HepG2 (cell line): ENCODE results near the gene MEAF6. TPM values are rescaled to one million over a fixed set of nuclear protein-coding genes. Genes with fewer than 3 reads are reported as not detected.

ENCODE experiments used
- ATAC-seq: fragments of 200-7000 bp; cut with Tn5 transposase; 3 replicates; pipeline ENCODE4 v1.9.1; 2020; ENCODE audit warnings: mild to moderate bottlenecking, moderate library complexity
- BruUV-seq: library from RNA; stranded (reverse); fragments of 400-500 nt; replicated peaks from 2 replicates; lab custom pipeline; 2021; lab: Mats Ljungman, UMichigan
- CTCF ChIA-PET: fragments of 300-600 bp; formaldehyde crosslinking; extraction: SDS; loops from one replicate; lab custom pipeline; 2021; ENCODE audit warnings: low total read pairs, inconsistent platforms, low intra/inter-chr PET ratio; lab: Yijun Ruan, JAX
- POLR2A ChIA-PET: fragments of 350-600 bp; sonication (Branson Sonifier 250); formaldehyde crosslinking; loops from one replicate; lab custom pipeline; 2020; ENCODE audit warnings: antibody characterized with exemption, inconsistent platforms; lab: Yijun Ruan, JAX
- DNase-seq: peaks from one replicate; pipeline ENCODE4 v3.0.0-alpha.2; 2015; ENCODE audit warnings: low spot score
- FAIRE-seq: peaks from 3 replicates; lab custom pipeline; 2011; peaks lifted over from hg19 to GRCh38; lab: Jason Lieb, UNC
- H2AFZ ChIP-seq: one replicate; pipeline ENCODE4 v1.6.1; 2011; ENCODE audit warnings: low read length, inconsistent platforms
- H3K27ac ChIP-seq: fragments of 300-600 bp; 3 replicates; pipeline ENCODE4 v1.8.0; 2011; ENCODE audit warnings: mixed run types, mild to moderate bottlenecking, mixed read lengths, low read length, inconsistent platforms; ENCODE audit not compliant: insufficient read depth; ENCODE audit errors: extremely low read length
- H3K27me3 ChIP-seq, 2 experiments: fragments of 200-600 bp in 1 of 2; 2 replicates in 1 of 2; 3 replicates in 1 of 2; pipeline versions ENCODE4 v1.6.0 to v1.8.0; 2011; ENCODE audit warnings: low read length in 2 of 2, mild to moderate bottlenecking in 2 of 2, moderate library complexity in 2 of 2, inconsistent platforms in 1 of 2; ENCODE audit not compliant: insufficient read depth in 2 of 2, control insufficient read depth in 1 of 2
- H3K36me3 ChIP-seq, 2 experiments: fragments of 200-600 bp in 1 of 2; replicated peaks in 1 of 2; 2 replicates in 1 of 2; 3 replicates in 1 of 2; pipeline versions ENCODE4 v1.5.1 to v1.8.0; 2011; ENCODE audit warnings: low read length in 2 of 2, inconsistent platforms in 1 of 2; ENCODE audit not compliant: insufficient read depth in 2 of 2, control insufficient read depth in 1 of 2
- H3K4me1 ChIP-seq: 2 replicates; pipeline ENCODE4 v1.5.1; 2012; ENCODE audit warnings: low read length, inconsistent platforms; ENCODE audit not compliant: insufficient read depth
- H3K4me2 ChIP-seq: 2 replicates; pipeline ENCODE4 v1.6.0; 2011; ENCODE audit warnings: low read depth, low read length, inconsistent platforms
- H3K4me3 ChIP-seq, 3 experiments: fragments of 200-600 bp in 1 of 3; sonication (generic), shearing (Covaris generic) in 1 of 3; replicated peaks in 1 of 3; 2 replicates each; pipeline ENCODE4 v1.5.1; 2011 to 2016; ENCODE audit warnings: low read length in 3 of 3, inconsistent platforms in 2 of 3, low read depth in 2 of 3, mild to moderate bottlenecking in 2 of 3, control low read depth in 1 of 3, mixed read lengths in 1 of 3; ENCODE audit not compliant: insufficient read depth in 1 of 3
- H3K79me2 ChIP-seq: one replicate; pipeline ENCODE4 v1.6.1; 2011; ENCODE audit warnings: low read length, inconsistent platforms; ENCODE audit not compliant: insufficient read depth
- H3K9ac ChIP-seq: 2 replicates; pipeline ENCODE4 v1.6.0; 2011; ENCODE audit warnings: mild to moderate bottlenecking, low read depth, low read length, inconsistent platforms; ENCODE audit not compliant: insufficient read depth
- H3K9me3 ChIP-seq: 2 replicates; pipeline ENCODE4 v1.5.1; 2012; ENCODE audit warnings: mild to moderate bottlenecking, low read length
- H4K20me1 ChIP-seq: 2 replicates; pipeline ENCODE4 v1.6.0; 2011; ENCODE audit warnings: inconsistent platforms, mild to moderate bottlenecking, low read length, moderate library complexity; ENCODE audit not compliant: insufficient read depth
- CENPX ChIP-seq: sonication (generic); formaldehyde crosslinking; IDR thresholded peaks from 2 replicates; pipeline ENCODE4 v1.9.0; 2021; ENCODE audit warnings: mild to moderate bottlenecking, missing genetic modification reagents, moderate library complexity
- FOSL2 ChIP-seq: sonication (generic); formaldehyde crosslinking; IDR thresholded peaks from 2 replicates; pipeline ENCODE4 v1.4.0; 2020; ENCODE audit warnings: missing genetic modification reagents
- HNRNPK ChIP-seq: fragments of 200-400 bp; formaldehyde crosslinking; IDR thresholded peaks from 2 replicates; pipeline ENCODE4 v1.6.1; 2018; ENCODE audit warnings: low read length, low read depth, moderate library complexity, mild to moderate bottlenecking; ENCODE audit not compliant: poor library complexity, severe bottlenecking
- HOMEZ ChIP-seq: IDR thresholded peaks from 2 replicates; pipeline ENCODE4 v1.6.1; 2016; ENCODE audit warnings: low read depth
- KMT2B ChIP-seq: IDR thresholded peaks from 2 replicates; pipeline ENCODE4 v1.6.1; 2016; ENCODE audit warnings: missing genetic modification reagents, missing compliant biosample characterization
- MLLT10 ChIP-seq: sonication (generic); formaldehyde crosslinking; IDR thresholded peaks from 2 replicates; pipeline ENCODE4 v1.4.0; 2020; ENCODE audit warnings: missing genetic modification reagents
- NR2F6 ChIP-seq, 2 experiments: IDR thresholded peaks; 2 replicates each; pipeline ENCODE4 v1.6.1; 2016; ENCODE audit warnings: antibody characterized with exemption in 1 of 2, mild to moderate bottlenecking in 1 of 2
- RELA ChIP-seq: sonication (generic); formaldehyde crosslinking; IDR thresholded peaks from 2 replicates; pipeline ENCODE4 v1.4.0; 2020; ENCODE audit warnings: missing genetic modification reagents
- RXRA ChIP-seq: sonication (generic); formaldehyde crosslinking; IDR thresholded peaks from 2 replicates; pipeline ENCODE4 v1.5.1; 2020; ENCODE audit warnings: missing genetic modification reagents
- SP5 ChIP-seq: IDR thresholded peaks from 2 replicates; pipeline ENCODE4 v1.6.1; 2016; ENCODE audit warnings: low read depth, borderline replicate concordance
- TP53 ChIP-seq: sonication (generic); formaldehyde crosslinking; conservative IDR thresholded peaks from 2 replicates; pipeline ENCODE4 v1.4.0; 2020; ENCODE audit warnings: missing genetic modification reagents
- ZNF234 ChIP-seq: sonication (generic); formaldehyde crosslinking; conservative IDR thresholded peaks from 2 replicates; pipeline ENCODE4 v1.5.1; 2020; ENCODE audit warnings: mild to moderate bottlenecking, missing genetic modification reagents
- ZNF501 ChIP-seq: sonication (generic); formaldehyde crosslinking; IDR thresholded peaks from 2 replicates; pipeline ENCODE4 v1.5.1; 2020; ENCODE audit warnings: mild to moderate bottlenecking, moderate library complexity, missing genetic modification reagents
- ZNF563 ChIP-seq: sonication (generic); formaldehyde crosslinking; IDR thresholded peaks from 2 replicates; pipeline ENCODE4 v1.8.0; 2022; ENCODE audit warnings: mild to moderate bottlenecking, moderate library complexity, missing genetic modification reagents
- ZNF580 ChIP-seq: IDR thresholded peaks from 2 replicates; pipeline ENCODE4 v1.6.1; 2016; ENCODE audit warnings: low read depth, borderline replicate concordance
- ZNF597 ChIP-seq: sonication (generic); formaldehyde crosslinking; IDR thresholded peaks from 2 replicates; pipeline ENCODE4 v1.5.0; 2020; ENCODE audit warnings: missing genetic modification reagents
- ZNF609 ChIP-seq: sonication (generic); formaldehyde crosslinking; IDR thresholded peaks from 2 replicates; pipeline ENCODE4 v1.4.0; 2020; ENCODE audit warnings: mild to moderate bottlenecking, missing genetic modification reagents, borderline replicate concordance
- ZNF768 ChIP-seq: sonication (generic); formaldehyde crosslinking; IDR thresholded peaks from 2 replicates; pipeline ENCODE4 v1.4.0; 2020; ENCODE audit warnings: missing genetic modification reagents
- ZNF780A ChIP-seq: sonication (generic); formaldehyde crosslinking; IDR thresholded peaks from 2 replicates; pipeline ENCODE4 v1.8.0; 2022; ENCODE audit warnings: mild to moderate bottlenecking, missing genetic modification reagents, moderate library complexity
- WGBS: methylation state at CpG from one replicate; pipeline ENCODE4 v1.1.6; 2017; ENCODE audit warnings: low lambda C conversion rate; 5-methylcytosine and 5-hydroxymethylcytosine counted together
- in situ Hi-C: cut with HindIII; loops from 2 replicates; pipeline ENCODE4 v1.10.0; 2017; ENCODE audit warnings: low pct_unique_long_range_greater_than_20kb; ENCODE audit not compliant: extremely low pct_ligation_motif_present
- intact Hi-C: fragments of 100-400 bp; cut with micrococcal nuclease; formaldehyde crosslinking; loops from one replicate; pipeline ENCODE4 v1.10.0; 2022; ENCODE audit not compliant: unreplicated experiment
- polyA plus RNA-seq, 8 experiments: library from polyadenylated mRNA; depleted of rRNA in 3 of 8; stranded (reverse) in 7 of 8; unstranded in 1 of 8; fragments of >200 nt; fragmentation: Illumina TruSeq in 4 of 8; extraction: Trizol in 4 of 8; gene quantifications; 2 replicates each; pipeline versions ENCODE4 v1.2.1 to v1.2.3, GENCODE V29; 2011 to 2016; ENCODE audit warnings: low read depth in 4 of 8, missing spikeins in 1 of 8, mixed read lengths in 1 of 8; ENCODE audit not compliant: insufficient read depth in 1 of 8
- total RNA-seq, 5 experiments: library from RNA; depleted of rRNA; stranded (reverse); fragments of >200 nt; fragmentation: Illumina TruSeq; extraction: Trizol; gene quantifications; 2 replicates each; pipeline ENCODE4 v1.2.3, GENCODE V29; 2016; ENCODE audit warnings: low read depth in 1 of 5

MEAF6 gene
- total and polyA plus RNA-seq, 2 of the 13 experiments (the other 11 are each of a cell fraction or from before 2014, with no cell fraction given) = 29.5 to 45.6 TPM

- Histone ChIP-seq H3K27me3 (peaks cover 4 to 33% of the 10 kb centered on the region in 2 experiments; a peak in 4 of 5 replicates), H3K4me1 (no peaks in the 10 kb centered on the region), H4K20me1 (no peaks in the 10 kb centered on the region), H3K79me2 (no peaks in the 10 kb centered on the region), H3K9me3 (no peaks in the 10 kb centered on the region), H3K9ac (no peak overlapping the region), H2AFZ (no peak overlapping the region), H3K36me3 (no peaks in the 10 kb centered on the region), H3K27ac (no peak overlapping the region), H3K4me2 (no peak overlapping the region), H3K4me3 (no peak overlapping the region)
- WGBS = 10% methylated on average over 6 of the region's 6 CpGs
- in situ Hi-C loops (loop anchor here (25.0 kb wide), 1 partner anchor 735 kb away; no protein-coding TSS in a partner anchor), intact Hi-C loops (no loop called here)
- DNase-seq (no peak), FAIRE-seq (no peak), ATAC-seq (no peak)
- POLR2A ChIA-PET = no interaction called here
- CTCF ChIA-PET = no interaction called here
- BruUV-seq = no TSS peak
- no peak for TF ChIP-seq ZNF563 (CRISPR knock-in tag)
- TF ChIP-seq CENPX (CRISPR knock-in tag) = no peak
- TF ChIP-seq MLLT10 (CRISPR knock-in tag) = no peak
- TF ChIP-seq ZNF768 (CRISPR knock-in tag) = no peak
- no peak for TF ChIP-seq ZNF580 (CRISPR knock-in tag)
- no peak for TF ChIP-seq ZNF501 (CRISPR knock-in tag)
- no peak for TF ChIP-seq SP5 (CRISPR knock-in tag)
- no peak for TF ChIP-seq ZNF609
- TF ChIP-seq ZNF234 (CRISPR knock-in tag) = no peak
- no peak for TF ChIP-seq FOSL2 (CRISPR knock-in tag)
- no peak for TF ChIP-seq HNRNPK
- TF ChIP-seq TP53 (CRISPR knock-in tag) = no peak
- TF ChIP-seq KMT2B (CRISPR knock-in tag) = no peak
- TF ChIP-seq HOMEZ = no peak
- no peak for TF ChIP-seq ZNF780A
- TF ChIP-seq RXRA (CRISPR knock-in tag) = no peak
- no peak for TF ChIP-seq ZNF597 (CRISPR knock-in tag)
- no peak for TF ChIP-seq RELA (CRISPR knock-in tag)
- no peak for TF ChIP-seq NR2F6 (IDR thresholded peaks at IDR 0.05)
- no peak for TF ChIP-seq NR2F6 (CRISPR knock-in tag; IDR thresholded peaks at IDR 0.05)
Measured at GRCh38 chr1:37446874-37447273, 67.7 kb downstream of the MEAF6 start.
